ENCODE measurements around the gene SLC2A11.

DNA sequence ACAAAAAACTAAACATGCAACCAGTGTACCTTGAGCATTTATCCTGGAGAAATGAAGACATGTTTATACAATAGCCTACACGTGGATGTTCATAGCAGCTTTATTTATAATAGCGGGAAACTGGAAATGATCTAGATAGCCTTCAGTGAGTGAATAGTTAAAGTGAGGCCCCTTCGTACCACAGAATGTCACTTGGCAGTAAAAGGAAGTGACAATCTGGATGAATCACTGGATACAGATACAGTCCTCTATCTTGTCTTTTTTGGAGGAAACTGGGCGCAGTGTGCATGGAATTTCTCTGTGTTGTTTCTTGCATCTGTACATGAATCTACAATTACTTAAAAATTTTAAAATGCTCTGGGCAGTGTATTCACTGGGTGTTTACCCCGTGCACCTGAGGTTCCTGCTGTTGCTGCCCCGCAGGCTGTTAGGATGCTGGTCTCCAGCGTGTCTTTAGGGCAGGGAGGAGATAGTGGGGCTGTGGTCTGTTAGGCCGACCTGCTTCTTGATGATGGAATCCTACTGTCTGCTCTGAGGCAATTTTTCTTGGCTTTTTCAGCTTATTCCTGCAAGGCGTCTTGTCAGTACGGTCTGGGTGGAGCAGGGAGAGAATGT, 42.0 kb upstream of the SLC2A11 start:
- TF ChIP-seq SP1 (IDR thresholded peaks at IDR 0.05) (no peak), TAF1 (conservative IDR thresholded peaks at IDR 0.05) (no peak), RAD21 (IDR thresholded peaks at IDR 0.05) (no peak), HNF4G (IDR thresholded peaks at IDR 0.05) (no peak), FOXA1 (IDR thresholded peaks at IDR 0.05) (no peak), YY1 (IDR thresholded peaks at IDR 0.05) (no peak)
- TF ChIP-seq, protein P1, sequence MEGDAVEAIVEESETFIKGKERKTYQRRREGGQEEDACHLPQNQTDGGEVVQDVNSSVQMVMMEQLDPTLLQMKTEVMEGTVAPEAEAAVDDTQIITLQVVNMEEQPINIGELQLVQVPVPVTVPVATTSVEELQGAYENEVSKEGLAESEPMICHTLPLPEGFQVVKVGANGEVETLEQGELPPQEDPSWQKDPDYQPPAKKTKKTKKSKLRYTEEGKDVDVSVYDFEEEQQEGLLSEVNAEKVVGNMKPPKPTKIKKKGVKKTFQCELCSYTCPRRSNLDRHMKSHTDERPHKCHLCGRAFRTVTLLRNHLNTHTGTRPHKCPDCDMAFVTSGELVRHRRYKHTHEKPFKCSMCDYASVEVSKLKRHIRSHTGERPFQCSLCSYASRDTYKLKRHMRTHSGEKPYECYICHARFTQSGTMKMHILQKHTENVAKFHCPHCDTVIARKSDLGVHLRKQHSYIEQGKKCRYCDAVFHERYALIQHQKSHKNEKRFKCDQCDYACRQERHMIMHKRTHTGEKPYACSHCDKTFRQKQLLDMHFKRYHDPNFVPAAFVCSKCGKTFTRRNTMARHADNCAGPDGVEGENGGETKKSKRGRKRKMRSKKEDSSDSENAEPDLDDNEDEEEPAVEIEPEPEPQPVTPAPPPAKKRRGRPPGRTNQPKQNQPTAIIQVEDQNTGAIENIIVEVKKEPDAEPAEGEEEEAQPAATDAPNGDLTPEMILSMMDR (IDR thresholded peaks at IDR 0.05; ENCODE audit: low read depth, low read length, missing input control) = no peak
- TF ChIP-seq, protein P2, sequence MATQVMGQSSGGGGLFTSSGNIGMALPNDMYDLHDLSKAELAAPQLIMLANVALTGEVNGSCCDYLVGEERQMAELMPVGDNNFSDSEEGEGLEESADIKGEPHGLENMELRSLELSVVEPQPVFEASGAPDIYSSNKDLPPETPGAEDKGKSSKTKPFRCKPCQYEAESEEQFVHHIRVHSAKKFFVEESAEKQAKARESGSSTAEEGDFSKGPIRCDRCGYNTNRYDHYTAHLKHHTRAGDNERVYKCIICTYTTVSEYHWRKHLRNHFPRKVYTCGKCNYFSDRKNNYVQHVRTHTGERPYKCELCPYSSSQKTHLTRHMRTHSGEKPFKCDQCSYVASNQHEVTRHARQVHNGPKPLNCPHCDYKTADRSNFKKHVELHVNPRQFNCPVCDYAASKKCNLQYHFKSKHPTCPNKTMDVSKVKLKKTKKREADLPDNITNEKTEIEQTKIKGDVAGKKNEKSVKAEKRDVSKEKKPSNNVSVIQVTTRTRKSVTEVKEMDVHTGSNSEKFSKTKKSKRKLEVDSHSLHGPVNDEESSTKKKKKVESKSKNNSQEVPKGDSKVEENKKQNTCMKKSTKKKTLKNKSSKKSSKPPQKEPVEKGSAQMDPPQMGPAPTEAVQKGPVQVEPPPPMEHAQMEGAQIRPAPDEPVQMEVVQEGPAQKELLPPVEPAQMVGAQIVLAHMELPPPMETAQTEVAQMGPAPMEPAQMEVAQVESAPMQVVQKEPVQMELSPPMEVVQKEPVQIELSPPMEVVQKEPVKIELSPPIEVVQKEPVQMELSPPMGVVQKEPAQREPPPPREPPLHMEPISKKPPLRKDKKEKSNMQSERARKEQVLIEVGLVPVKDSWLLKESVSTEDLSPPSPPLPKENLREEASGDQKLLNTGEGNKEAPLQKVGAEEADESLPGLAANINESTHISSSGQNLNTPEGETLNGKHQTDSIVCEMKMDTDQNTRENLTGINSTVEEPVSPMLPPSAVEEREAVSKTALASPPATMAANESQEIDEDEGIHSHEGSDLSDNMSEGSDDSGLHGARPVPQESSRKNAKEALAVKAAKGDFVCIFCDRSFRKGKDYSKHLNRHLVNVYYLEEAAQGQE (IDR thresholded peaks at IDR 0.05) = no peak
- TF ChIP-seq, protein P3, sequence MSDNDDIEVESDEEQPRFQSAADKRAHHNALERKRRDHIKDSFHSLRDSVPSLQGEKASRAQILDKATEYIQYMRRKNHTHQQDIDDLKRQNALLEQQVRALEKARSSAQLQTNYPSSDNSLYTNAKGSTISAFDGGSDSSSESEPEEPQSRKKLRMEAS (IDR thresholded peaks at IDR 0.05) = no peak

Measured in liver (tissue), 3 donors.